HPDE6-E6E7 (cell line): ENCODE data around the gene MPP7.
A peak's percentile ranks its signal among the peaks of the same experiment; 100 is the strongest.

Experiments
- DNase-seq: peaks from one replicate; pipeline ENCODE4 v3.0.0; 2011; ENCODE audit warnings: missing footprints; ENCODE audit errors: extremely low spot score

The MPP7 gene

DNA sequence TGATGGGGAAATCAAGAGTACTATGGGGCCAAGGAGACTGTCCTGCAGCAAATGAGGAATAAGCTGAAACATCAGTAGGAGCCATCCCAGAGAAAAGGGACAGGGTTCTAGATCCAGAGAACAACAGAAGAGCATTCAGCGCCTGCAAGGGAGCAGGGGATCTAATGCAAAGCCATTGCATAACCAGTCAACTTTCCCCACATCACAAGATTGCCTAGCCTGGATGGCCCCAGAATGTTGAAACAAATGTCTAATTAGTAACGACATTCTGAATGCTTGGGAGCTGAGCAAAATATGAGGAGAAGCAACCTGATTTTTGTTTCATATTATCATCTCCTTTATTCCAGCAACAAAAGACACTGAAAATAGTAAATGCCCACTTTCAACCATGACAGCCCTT lies 2.7 kb upstream of the MPP7 start:
- no peak for DNase-seq

DNA sequence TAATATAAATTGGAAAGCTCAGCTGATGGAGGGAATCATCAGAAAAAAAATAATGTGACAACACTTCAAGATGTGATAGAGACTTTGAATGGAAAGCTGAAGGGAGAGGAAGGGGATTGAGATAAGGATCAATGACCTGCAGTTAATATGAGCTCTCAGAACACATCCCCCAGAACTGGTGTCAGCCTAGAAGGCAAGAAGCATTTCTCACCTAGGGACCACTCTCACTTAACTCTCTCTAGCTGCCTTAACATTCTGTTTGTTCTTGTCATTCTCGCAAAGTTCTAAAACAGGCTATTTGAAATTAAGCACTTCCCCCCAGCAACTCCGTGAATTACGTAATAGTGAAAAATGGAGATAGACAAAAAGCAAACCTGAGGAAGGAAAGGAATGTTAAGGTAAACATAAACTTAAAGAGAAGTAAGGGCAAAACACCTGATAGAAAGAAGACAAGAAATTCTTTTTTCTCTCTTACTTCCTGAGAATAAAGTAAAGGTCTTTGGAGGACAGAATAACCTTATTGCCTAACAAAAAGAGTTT lies 1.2 kb upstream of the MPP7 start:
- no peak for DNase-seq

DNA sequence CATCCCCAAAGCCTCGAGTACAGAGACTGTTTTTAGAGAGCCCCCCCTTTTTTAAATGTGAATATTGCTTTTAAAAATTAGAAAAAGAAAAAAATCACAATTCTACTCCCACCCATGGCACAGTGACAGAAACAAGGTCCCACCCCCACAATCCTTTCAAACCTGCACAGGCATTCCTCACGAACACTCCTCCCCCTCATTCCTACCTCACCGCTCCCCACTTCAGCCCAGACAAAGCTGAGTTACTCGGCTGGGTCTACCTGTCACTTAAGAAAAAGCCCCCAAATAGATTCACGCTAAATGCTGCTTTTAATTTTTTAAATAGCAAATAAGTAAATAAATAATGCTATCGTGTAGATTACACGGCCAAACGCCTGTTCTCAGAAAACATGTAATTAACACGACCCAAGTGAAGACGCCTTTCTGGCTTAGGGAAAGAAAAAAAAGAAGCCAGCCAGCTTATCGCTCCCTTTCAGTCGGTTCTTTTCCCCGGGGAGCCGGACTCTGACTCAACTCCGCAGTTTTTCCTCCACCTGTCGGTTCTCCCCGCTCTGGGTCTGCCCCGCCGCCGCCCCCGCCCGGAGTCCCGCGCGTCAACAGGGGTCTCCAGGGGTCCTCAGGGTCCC lies 739 bp downstream of the MPP7 start:
- no peak for DNase-seq

DNA sequence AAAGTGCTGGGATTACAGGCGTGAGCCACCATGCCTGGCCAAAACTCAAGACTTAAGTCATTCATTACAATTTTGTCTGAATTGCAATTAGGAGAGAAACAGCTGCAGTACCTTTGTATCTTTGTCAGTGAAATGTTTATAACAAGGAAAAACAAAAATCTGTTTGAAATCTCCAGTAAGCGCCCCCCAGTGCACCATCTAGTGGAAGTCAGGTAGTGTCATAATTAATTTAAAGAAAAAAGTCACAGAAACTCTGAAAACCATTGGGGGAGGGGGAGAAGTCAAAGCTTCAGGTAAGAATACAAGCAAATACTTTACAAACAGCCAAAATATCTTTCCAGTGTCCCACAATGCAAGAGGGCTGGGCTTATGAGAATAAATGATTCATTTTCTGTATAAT lies 2.8 kb downstream of the MPP7 start:
- no peak for DNase-seq

DNA sequence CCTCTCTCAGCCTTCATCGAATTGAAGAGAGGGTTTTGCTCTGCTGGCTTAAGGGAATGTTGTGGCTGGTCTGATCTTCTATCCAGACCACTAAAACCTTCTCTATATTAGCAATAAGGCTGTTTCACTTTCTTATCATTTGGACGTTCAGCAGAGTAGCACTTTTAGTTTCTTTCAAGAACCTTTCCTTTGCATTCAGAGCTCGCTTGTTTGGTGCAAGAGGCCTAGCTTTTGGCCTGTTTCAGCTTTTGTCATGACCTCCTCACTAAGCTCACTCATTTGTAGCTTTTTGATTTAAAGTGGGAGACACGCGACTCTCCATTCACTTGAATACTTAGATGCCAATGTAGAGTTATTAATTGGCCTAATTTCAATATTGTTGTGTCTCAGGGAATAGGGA lies 3.9 kb downstream of the MPP7 start:
- DNase-seq = no peak

DNA sequence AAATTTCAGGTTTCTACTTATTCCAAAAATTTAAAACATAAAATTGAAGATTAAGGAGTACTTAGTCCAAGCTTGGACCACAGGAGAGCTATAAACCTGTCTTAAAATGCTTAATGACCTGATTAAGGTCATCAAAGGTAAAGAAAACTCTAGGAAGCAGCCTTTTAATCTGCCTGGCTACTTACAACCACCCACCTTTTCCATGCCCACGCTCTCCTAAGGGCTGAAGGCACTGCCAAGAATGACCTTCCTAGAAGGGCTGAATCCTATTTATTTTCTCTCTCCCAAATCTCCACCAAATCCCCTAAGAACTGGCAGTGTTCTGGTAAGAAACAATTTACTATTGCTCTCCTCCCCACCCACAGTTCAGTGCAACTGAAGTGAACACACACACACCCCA lies 6.8 kb downstream of the MPP7 start:
- no peak for DNase-seq

DNA sequence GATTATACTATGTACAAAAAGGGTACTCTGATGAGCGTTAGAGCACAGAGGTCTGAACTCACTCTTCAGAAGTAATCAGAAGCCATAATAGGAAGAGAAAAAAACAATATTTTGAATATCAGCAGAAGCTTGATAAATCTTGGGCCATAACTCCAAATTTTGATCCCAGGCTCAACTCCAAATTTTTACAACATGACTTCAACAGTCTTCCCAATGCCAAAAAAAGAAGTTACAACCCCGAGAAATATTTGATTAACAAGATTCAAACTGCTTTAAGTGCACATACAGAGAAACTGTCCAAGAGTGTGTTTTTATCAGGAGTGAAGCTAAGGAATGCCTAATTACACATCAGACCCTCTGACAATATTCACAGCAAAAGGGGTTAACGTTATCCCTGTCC lies 7.5 kb downstream of the MPP7 start:
- DNase-seq = no peak

DNA sequence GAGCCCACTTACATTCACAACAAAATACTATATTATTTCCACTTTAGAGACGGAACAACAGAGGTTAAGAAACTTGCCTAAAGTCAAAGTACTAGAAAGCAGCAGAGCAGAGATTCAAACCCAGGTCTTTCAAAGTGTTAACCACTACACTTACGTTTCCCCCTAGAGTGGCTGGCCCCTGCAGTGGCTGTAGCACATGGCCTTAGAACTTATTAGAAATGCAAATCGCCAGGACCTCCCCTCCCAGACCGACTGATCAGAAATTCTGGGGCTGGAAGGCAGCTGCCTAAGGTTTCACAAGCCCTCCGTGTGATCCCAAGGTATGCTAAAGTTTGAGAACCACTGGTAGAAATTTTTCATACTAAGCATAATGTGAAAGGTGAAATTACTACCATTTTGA lies 8.1 kb downstream of the MPP7 start:
- DNase-seq = no peak

DNA sequence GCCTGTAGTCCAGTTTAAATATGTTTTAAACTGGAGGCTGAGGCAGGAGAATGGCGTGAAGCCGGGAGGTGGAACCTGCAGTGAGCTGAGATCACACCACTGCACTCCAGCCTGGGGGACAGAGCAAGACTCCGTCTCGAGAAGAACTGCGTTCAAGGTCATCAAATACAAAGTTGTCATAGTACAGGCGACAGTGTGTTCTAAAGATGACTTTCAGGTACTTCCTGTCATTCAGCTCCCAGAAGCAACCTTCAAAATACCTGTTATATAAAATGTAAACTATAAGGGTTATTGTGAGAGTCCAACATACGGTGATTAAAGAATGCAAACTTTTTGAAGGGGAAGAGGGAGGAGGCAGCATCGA lies 8.7 kb downstream of the MPP7 start:
- DNase-seq = no peak

DNA sequence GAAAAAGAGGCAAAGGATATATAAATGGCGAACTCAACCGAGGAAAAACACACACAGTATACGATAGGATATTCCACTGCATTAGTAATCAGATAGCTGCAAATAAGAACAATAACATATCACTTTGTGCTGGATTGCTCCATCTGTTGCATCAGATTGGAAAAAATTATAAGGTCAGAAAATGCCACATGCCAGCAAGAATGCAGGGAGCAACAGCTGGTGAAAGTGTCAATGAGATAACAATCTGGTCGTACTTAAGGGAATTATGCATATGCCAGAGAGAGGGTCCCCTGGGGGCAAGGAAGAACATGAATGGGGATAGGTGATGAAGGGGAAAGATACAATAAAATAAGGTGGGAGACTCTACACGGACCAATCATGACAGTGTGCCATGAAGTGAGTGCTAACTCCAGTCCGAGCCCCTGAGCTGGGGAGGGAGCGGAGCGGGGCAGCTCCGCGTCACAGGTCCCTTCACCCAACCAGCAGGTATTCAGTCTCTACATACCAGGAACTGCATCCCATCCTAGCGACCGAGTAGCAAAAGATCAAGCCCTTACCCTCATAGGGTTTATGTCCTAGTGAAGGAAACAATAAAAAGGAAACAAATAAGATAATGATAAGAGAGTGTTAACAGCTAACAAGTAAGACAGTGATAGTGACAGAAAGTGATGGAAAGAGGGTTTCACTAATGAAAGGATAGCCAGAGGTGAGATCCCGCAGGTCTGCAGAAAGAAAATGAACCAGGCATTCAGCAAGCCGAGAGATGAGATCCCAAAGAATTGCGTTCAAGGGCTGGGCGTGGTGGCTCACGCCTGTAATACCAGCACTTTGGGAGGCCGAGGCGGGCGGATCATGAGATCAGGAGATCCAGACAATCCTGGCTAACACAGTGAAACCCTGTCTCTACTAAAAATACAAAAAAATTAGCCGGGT lies 9.4 kb downstream of the MPP7 start:
- DNase-seq = no peak

DNA sequence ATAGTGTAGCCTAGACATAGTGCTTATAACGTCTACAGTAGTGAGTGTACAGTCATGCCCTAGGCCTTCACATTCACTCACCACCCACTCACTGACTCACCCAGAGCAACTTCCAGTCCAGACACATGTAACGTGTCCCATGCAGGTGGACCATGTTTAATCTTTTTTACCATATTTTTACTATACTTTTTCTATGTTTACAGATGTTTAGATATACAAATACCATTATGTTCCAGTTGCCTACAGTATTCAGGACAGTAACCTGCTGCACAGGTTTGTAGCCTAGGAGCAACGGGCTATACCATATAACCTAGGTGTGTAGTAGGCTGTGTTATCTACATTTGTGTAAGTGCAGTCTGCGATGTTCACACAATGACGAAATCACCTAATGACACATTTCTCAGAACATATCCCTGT lies 11.0 kb downstream of the MPP7 start:
- peak; percentile 17 for DNase-seq

DNA sequence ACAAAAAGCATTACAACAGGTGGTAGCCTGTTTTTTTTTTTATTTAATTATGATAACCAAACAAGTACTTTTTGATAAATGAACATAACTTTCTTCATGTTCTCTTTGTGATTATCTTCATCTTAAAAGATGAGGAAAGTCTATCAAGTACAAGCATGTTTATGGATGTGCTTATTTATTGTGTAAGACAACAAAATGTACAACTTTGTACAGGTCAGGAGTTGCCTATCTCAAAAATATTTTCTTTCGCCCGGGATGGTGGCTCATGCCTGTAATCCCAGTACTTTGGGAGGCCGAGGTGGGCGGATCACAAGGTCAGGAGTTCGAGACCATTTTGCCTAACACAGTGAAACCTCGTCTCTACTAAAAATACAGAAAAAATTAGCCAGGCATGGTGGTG lies 17.0 kb downstream of the MPP7 start:
- no peak for DNase-seq

DNA sequence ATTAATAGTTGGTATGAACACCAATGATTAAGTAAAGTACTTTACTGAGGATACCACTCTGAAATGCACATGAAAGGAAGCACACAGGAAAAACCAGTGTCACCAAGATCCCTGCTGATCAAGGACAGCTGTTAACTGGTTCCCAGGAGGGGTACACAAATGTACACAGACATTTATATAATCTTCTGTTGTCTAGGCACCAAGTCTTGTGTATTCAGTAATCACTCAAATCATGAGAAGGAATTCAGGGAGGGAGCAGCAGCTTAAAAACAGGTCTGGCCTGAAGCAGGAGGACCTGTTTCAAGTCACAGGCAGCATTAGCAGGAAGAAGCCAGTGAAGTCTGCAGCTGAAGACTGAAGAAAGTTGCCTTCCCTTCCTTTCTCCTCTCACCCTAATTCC lies 18.7 kb downstream of the MPP7 start:
- DNase-seq = no peak

DNA sequence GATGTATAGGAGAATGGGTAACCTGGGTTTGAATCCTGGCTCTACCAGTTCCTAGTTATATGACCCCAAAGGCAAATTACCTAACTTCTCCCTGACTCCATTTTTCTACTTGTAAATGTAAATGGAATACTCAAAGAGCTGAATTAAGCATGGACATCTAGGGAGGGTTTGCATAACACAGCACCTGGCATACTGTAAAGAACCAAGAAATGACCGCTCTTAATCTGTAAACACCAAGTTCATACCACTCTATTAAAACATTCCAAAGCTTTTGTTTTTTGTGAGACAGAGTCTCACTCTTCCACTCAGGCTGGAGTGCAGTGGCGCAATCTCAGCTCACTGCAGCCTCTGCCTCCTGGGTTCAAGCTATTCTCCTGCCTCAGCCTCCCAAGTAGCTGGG lies 19.6 kb downstream of the MPP7 start:
- DNase-seq = no peak

DNA sequence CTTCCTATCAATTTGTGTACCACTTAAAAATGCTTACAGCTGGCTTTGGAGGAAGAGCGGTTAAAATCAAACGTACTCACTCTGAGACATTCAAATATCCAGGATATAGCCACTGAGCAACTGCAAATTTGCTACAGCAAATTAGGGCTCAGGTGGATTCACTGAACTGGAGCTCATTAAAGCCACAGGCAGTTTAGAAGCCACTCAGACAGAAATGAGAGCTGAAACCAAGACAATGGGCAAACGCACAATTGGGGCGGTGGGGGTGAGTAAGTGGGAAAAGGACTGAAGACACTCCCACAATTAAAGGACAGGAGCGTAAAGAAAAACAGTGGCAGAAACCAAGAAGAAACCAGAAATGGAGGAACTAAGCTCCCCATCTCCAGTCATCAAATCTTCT lies 20.5 kb downstream of the MPP7 start:
- no peak for DNase-seq

DNA sequence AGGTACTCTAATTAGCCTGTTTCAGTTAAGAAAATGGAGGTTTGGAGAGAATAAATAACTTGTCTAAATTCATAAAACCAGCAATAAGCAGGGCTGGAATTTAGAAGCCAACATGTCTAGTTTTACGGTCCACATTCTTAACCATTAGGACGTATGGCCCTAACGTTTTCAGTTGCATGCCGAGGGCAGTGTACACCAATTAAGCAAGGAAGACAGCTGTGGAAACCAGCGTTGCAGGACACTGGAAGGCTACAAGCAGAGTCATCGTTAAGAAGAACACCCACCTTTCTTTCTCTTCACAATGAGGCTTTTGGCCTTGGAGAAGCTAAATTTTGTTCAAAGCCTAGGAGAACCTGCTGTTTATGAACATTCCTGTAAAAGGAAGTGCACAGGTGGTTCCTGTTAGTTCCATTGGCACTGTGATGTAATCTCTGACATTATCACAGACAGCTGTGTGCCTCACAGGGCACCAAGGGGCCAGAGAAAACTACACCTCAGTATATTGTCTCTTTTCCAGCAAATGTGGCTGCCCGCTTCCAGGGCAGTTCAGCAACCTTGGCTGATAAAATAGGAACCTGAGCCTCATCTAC lies 21.0 kb downstream of the MPP7 start:
- no peak for DNase-seq

DNA sequence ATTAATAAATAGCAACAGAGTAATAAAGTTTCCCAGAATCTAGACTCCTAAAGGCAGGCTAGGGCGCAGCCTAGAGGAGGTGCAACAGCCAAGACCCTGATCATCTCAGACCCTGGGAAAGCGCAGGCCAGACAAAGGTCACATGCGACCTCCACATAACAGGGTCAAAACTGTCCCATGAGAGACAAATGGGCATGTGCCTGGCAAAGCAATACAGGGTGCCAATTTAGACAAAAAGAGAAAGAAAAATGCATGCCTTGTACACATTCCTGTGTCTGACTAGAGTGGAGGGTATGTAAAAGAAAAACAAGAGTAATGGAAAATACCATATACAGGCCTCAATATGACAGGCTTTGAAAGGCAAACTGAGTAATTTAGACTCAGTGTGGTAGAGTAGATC lies 22.2 kb downstream of the MPP7 start:
- DNase-seq = no peak

DNA sequence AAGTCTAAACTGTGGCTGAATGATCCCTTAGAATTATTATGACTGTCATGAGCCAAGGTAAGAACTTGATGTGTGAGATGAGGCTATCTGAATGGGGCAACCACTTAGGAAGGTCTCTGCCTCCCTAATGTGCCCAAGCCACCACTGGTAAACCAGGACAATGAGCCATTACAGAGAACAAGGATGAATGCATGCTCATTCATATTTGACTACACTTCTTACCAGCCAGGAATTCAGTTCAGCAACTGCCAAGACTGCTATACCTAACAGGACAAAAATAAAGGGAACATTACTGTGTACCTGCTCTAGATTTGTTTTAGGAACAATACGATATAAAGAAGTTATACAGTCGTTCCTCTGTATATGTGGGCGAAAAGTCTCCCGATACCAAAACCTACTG lies 23.0 kb downstream of the MPP7 start:
- DNase-seq = no peak

DNA sequence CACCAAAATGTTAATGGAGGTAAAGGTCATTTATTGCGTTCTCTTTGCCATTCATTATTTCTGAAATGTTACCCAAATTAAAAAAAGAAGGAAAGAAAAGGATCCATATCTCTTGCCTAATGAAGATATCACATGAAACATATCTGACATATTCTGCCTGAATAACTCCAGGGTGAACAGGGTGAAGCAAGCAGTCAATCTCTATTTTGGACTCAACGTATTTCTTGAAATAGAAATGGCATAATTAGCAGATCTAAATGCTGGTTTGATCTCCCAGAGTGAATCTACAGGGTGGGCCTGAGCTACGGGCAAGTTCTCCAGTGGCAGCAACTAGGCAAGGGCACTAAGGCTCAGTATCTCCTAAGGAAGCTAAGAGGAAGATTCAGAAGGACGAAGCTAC lies 24.0 kb downstream of the MPP7 start:
- DNase-seq = no peak

DNA sequence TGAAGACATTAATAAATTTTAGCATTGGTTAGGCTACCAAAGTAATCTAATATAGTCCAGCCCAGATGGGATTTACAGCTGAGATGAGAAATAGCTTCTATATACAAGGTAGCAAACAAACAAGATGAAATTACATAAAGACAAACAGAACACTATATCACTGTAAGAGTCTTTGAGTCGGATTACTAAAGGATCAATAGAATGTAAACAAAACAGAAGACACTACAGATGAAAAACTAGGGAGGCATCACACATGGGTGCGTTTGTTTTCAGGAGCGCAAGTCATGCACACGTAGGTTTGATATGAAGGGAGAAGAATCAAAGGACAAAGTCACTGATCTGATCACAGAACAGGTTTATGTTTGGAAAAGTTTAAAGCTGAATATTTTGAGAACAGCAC lies 26.5 kb downstream of the MPP7 start:
- DNase-seq = no peak

DNA sequence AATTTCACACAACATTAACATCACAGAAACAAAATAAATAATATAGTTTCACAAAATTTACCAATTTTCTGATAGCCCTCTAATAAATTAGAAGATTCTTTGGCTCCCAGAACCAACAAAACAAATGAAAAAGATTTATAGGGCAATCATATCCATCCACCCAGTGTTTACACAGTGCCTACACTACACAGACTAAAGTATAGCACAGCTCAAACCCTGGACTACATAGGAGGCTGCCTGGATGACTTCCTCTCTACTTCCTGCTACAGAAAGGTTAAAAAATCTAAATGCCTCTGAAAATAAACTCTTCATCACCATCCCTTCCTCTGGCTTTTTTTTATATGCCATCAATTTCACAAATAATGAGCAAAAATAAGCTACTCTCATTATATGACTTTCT lies 28.4 kb downstream of the MPP7 start:
- DNase-seq = no peak

DNA sequence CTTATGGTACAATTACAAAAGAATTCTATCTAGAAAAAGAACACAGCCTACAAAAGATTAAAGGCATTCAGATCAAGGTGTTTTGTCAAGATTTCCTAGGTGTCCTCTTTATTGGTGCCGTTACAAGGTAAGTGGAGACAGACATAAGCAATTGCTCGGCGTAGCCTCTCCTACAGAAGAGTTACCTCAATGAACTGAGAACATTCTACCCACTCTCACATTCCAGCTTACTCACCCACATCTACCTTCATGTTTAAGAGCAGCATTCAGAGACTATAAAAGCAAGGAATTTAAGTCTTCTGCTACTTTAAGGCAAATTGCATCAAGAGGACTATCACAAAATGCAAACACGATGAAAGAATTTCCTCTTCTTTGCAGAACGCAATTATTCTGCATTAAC lies 29.5 kb downstream of the MPP7 start:
- no peak for DNase-seq
